ENCODE data around the gene WDR73.

- TF ChIP-seq, protein P1, sequence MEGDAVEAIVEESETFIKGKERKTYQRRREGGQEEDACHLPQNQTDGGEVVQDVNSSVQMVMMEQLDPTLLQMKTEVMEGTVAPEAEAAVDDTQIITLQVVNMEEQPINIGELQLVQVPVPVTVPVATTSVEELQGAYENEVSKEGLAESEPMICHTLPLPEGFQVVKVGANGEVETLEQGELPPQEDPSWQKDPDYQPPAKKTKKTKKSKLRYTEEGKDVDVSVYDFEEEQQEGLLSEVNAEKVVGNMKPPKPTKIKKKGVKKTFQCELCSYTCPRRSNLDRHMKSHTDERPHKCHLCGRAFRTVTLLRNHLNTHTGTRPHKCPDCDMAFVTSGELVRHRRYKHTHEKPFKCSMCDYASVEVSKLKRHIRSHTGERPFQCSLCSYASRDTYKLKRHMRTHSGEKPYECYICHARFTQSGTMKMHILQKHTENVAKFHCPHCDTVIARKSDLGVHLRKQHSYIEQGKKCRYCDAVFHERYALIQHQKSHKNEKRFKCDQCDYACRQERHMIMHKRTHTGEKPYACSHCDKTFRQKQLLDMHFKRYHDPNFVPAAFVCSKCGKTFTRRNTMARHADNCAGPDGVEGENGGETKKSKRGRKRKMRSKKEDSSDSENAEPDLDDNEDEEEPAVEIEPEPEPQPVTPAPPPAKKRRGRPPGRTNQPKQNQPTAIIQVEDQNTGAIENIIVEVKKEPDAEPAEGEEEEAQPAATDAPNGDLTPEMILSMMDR (IDR thresholded peaks at IDR 0.05): no peak
- TF ChIP-seq EZH2 (IDR thresholded peaks at IDR 0.05): no peak
Measured at GRCh38 chr15:84591815-84592214, 62.3 kb downstream of the WDR73 start.
